DMS53 (cell line): Measurements from ENCODE around the gene ENOX1.
A peak's percentile ranks its signal among the peaks of the same experiment; 100 is the strongest.
"Not testable (repeated sequence)": the region's sequence is repeated elsewhere in the genome, so short reads cannot be mapped to it uniquely, and the experiment has no call there.

Experiments
- DNase-seq: peaks from one replicate; lab custom pipeline; 2025; lab: John Stamatoyannopoulos, UW

Gene ENOX1

DNA sequence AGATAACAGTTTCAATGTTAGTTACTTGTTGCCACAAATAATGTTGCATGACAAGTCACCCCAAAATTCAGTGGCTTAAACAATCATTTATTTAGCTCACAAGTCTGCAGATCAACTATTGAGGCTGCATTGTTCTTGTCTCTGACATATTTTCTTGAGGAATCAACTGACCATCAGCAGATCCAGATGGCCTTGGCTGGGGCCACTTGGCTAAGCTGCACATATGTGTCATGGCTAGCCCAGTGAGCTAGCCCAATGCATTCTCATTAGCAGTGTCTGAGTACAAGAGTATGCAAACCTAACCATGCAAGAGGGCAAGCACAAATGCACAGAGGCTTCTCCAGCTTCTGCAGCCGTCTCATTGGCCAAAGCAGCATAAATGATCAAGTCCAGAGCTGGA lies 583.0 kb downstream of the ENOX1 start:
- no peak for DNase-seq

- no peak for DNase-seq
Observed at GRCh38 chr13:43200736-43201135, 586.0 kb downstream of the ENOX1 start.

DNA sequence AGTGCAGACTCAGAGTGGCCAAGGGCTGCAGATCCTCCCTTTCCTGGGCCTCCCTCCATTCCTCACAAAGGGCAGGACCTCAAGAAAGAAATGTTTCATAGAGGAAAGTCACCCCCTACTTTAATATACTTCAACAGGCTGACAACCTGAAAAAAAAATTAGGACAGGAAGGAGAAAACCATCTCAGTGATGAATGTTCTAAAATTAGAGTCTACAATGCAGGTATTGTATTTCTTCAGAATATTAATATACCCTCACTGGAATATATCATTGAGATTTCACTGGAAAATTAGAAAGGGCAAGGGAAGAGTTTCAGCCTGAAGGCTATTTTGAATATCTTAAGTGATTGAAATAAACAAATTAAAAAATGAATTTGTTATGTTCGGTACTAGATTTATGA lies 586.5 kb downstream of the ENOX1 start:
- DNase-seq = no peak

GRCh38 chr13:43196750-43197370 lies 589.9 kb downstream of the ENOX1 start:
- no peak for DNase-seq

DNA sequence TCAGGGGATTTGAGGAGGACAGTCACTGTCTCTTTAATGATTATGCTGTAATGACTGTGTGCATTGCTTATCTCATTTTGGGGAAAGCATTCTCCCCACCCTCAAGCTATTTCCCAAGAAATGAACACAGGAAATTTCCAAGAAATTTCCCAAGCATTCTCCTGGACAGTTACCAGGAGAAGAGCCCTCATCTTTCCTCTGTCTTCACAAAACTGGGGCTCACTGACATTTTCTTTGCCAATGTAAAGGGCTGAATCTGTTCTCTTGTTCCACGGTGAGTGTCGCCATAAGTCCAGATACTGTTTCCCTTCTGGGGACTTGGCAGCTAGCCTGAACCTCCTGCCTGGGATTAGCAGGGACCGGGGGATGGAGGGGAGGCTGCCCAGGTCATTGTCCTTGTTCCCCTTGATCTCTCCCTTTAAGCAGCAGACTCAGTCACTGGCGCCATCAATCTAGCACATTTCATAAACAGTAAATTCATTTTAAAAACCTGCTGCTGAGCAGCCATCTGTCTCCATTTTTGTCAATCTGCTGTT lies 590.6 kb downstream of the ENOX1 start:
- DNase-seq = no peak

DNA sequence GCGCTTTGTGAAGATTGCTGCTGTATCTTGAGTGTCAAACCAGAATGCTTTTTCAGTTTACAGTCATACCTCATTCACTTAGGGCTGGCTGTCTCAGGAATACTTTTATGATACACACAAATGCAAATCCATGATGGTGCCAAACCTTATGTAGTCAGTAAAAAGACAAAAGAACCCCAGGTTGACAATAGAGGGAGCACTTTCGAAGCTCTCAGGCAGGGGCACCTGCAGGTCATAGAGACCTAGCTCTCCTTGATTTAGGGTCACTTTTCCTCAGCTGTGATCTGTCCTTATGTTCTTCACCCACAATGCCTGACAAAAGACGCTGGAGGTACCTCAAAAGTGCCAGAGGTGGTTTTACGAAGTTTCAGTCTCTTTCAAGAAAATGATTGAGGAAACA lies 591.2 kb downstream of the ENOX1 start:
- DNase-seq = peak; percentile 2

- no peak for DNase-seq
Observed at GRCh38 chr13:43195112-43195511, 591.7 kb downstream of the ENOX1 start.

- DNase-seq = no peak
Observed at GRCh38 chr13:43193789-43194420, 592.9 kb downstream of the ENOX1 start.

GRCh38 chr13:43191546-43191945 lies 595.2 kb downstream of the ENOX1 start:
- DNase-seq = no peak

DNA sequence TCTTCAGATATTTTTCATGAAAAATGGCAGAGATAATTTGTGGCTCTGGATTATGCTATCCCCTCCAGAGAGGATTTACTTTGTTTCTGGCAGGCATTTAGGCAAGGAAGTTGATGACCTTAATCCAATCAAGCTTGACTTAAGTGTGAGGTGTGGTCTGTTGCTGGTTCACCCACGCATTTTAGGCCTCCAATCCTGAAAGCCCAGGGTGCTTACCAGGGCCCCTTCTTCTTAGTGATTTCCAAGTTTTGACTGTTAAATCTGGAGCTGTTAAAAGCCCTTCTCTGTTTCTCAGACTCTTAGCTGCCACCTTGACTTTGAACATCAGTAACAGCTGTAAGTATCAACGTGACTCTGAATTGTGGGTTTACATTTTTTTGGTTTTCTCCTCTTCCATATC lies 601.5 kb downstream of the ENOX1 start:
- DNase-seq = no peak

DNA sequence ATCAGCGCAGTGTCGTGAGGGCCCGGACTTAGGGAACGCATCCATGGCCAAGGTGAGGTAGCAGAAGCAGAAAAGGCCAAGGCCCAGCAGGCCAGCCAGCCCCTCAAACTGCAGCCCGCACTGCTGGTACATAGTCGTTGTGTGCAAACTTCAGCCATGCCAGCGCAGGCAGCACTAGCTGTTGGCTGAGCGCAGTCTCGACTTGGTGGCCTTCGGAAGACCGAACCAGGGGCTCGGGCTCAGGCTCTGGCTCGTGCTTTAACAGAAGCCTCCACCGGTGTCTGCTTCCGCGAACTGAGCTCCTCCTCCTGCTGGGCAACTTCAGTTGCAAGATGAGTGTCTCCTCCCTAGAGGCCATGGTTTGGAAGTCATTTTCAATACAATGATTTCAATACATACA lies 605.9 kb downstream of the ENOX1 start:
- DNase-seq = no peak

- no peak for DNase-seq
Observed at GRCh38 chr13:43180036-43180660, 606.6 kb downstream of the ENOX1 start.

DNA sequence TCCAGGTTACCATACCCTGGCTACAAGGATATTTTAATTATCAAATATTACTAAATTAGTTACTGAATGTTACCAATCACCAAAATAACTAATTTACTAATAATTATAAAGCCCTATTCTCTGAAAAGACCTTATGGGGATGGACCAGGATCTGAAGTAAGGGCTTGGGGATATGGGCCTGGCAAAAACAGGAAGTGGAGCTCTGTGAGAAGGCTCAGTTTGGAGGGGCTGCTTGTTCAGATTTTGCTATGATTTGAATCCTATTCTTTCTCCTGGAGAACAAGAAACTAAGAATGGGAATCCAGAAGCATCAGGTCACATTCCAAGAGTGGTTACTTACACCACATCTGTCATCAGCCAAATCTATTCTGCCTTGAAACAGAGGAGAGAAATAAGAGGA lies 615.3 kb downstream of the ENOX1 start:
- no peak for DNase-seq

GRCh38 chr13:43170506-43170905 lies 616.3 kb downstream of the ENOX1 start:
- DNase-seq = no peak

- not testable (repeated sequence) for DNase-seq
Observed at GRCh38 chr13:43168434-43168833, 618.3 kb downstream of the ENOX1 start.

GRCh38 chr13:43167731-43168130 lies 619.0 kb downstream of the ENOX1 start:
- DNase-seq = no peak

GRCh38 chr13:43166644-43167457 lies 619.9 kb downstream of the ENOX1 start:
- DNase-seq = no peak
